Medulla oblongata (tissue), 1 donor: ENCODE measurements around the gene ZNF732.
"Not testable (repeated sequence)": the region's sequence is repeated elsewhere in the genome, so short reads cannot be mapped to it uniquely, and the experiment has no call there.

Experiments
- DNase-seq: peaks from one replicate; pipeline ENCODE4 v3.0.0-alpha.2; 2015; ENCODE audit errors: extremely low spot score

The ZNF732 gene

DNA sequence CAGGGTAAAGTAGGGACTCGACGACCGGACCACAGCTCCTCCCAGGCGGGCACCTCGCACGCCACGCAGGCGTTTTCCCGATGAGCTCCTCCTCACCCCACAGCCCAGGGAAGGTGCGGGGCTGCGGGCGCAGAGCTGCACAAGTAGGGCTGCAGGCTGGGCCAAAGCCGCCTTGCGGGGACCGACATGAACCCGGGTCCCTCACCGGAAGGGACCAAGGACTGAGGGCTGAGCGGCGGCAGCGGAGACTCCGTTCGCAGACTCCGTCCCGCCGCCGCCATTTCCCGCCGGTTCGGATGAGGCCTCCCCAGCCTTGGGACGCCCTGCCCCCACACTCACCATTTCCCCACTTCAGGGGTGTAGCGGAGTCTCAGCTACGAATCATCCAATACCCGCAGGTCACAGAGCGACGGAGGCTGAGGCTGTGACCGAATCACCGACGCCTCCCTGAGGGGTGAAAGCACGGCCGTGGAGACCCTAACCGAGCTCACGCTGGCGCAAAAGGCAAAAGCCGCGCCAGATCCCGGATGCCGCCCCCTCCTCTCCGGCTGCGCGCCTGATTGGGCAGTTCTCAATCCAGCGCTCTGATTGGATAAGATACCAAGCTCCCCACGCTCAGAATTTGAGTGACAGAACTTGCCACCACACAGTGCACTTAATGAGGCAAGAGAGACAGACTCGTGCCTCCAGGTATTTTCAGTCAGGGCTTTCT, at the start of gene ZNF732:
TSS of gene ZNF732 (minus strand) at position 506 of the 712 bp plus-strand sequence. CDS start at position 342, 164 bp downstream.
- peak; percentile 6 for DNase-seq

DNA sequence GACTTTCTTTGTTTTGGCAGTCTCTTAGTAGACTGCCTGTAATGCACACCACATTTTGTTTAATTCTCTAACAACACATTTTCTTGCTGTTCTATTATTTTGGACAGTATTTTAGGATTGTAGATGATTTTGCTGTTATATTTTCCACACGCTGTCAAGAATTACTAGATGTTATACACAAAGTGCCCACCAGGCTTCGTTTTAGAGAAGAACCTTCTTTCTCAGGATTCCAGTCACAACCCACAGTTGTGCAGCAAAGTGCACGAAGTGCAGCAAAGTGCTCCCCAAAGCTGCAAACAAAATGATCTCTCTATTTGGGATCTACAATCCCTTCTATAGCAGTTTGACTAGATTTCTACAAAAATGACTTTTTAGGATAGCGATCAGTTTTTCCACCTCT, 34.7 kb upstream of the ZNF732 start:
- DNase-seq: no peak

DNA sequence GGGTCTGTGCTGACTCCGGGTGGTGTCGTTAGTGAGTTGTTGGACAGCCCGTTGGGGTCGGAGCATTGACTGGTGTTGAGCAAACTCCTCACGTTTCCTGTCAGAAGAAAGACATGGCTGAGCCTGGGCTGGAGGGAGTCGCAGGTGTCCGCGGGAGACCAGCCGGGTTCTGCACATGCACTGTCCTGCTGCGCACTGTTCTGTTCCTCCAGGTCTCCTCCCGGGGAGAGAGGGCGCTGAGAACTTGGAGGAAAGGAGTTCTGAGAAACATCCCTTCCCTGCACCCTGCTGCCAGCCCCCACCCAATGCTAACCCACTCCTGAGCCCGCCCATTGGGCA, 33.5 kb upstream of the ZNF732 start:
- no peak for DNase-seq

DNA sequence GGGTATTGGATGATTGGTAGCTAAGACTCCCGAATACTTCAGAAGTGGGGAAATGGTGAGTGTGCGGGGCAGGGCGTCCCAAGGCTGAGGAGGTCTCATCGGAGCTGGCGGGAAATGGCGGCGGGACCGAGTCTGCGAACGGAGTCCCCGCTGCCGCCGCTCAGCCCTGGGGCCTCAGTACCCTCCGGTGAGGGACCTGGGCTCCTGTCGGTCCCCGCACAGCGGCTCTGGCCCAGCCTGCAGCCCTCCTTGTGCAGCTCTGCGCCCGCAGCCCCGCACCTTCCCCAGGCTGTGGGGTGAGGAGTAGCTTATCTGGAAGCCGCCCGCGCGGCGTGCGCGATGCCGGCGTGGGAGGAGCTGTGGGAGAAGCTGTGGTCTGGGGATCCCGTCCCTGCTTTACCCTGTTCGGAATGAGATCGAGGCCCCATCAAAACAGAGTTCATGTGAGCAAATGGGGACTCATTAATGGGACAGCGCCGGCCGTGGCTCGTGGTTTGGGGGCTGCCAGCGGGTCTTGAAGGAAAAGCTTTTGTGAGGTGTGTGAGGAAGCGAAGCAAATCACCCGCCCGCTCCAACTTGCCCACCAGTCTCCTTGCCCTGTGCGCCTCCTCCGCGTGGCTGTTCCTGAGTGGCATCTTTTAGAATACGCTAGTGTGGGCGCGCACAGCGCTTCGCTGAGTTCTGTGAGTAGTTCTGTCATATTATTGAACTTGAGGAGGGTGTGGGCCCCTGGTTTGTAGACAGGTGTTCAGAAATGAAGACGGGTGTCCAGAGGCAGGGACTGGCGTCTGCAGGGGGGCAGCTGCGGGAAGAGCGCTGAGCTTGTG, 32.9 kb upstream of the ZNF732 start:
- DNase-seq: peak; percentile 21

DNA sequence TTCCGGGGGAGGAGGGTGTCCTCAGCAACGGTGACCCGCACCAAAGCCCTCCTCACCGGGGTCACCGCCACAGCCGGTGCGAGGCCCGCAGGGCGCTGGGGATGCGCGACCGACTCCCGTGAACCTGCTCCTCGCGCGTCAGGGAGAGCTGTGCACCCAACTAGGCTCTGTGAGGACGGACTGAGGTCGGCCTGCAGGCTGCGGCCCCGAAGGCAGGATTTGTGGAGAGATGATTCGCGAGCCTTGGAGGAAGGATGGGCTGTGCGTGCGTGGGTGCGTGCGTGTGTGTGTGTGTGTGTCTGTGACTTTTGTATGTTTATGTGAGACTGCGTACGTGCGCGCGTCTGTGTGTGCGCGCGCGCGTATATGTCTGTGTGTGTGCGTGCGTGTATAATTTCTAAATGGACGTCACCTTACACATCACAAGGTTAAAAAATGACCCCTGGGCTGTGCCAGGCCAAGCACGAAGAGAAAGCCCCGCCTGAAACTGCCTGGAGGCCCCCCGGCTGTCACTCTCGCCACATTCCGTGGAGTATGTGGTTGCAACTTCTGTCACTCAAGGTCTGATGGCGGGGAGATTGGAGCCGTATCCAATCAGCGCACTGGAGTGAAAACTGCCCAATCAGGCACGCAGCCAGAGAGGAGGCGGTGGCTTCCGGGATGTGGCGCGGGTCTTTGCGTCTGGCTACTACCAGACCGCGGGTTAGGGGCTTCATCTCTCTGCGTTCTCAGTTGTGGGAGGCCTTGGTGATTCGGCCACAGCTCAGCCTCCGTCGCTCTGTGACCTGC, 32.1 kb upstream of the ZNF732 start, which contains the start of gene ZNF141:
TSS of gene ZNF141 (plus strand) at position 672 of the 789 bp plus-strand sequence. CDS start 170 bp downstream, outside the sequence.
- DNase-seq: peak; percentile 100

DNA sequence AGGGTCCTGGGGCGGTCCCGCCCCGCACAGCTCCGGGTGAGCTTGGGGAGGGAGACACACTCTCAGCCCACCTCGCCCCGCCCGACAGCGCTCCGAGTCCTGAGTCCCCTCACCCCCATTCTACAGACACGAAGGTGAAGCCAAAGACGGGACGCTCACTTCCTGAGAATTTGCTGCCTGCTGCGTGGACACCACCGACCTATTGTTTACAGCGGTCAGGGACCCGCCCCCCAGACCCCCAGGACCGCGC, 31.5 kb upstream of the ZNF732 start:
- no peak for DNase-seq

DNA sequence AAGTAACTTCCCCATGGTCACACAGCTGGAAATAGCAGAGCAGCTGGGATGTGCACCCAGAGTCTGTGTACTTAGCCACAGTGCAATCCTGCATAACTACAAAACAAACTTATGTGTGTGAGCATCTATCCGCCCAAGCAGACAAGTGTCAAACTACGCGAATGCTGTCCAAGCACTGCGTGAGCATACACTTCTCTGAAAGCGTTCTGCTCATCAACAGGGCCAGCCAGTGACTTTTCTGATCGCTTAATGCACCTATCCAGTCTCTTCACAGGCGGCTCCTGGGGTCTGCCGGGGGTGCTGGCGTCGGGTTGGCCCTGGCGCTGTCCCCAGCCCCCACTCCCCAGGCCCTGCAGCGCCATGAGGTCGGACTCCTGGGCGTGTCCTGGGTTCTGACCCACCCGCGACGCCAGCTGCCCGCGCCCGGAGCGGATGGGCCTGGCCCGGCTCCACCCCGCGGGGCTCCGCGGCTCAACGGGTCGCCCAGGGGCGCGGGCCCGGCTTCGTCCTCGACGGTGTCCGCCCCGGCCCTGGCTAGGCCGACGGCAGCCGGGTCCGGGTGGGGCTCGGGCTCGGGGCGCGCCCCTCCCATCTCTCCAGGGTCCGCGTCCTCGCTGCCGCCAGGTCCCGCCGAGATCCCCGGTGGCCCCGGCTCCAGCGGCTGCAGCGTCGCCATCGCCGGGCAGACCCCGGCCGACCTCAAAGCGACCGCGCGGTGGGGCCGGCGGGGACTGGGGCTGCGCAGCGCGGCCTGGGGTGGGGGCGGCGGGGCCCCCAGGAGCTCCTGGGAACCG, 31.0 kb upstream of the ZNF732 start:
- DNase-seq: peak; percentile 26

DNA sequence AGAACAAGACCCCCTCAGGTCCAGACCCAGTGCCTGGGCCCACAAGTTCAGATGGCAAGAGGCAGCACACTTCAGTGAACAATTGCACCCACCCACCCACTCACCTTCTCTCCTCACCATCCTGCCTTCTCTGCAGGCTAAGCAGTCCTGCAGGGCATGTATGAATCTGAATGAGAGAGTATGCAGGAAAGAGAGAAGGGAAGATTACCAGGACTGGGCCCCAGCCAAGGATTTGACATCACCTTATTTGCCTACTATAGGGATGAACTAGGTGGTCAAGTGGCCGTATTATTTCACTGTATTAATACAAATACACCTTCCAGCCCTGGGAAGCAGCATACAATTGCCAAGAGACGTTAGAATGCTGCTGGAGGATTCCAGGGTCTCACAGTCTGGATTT, 30.2 kb upstream of the ZNF732 start:
- no peak for DNase-seq

DNA sequence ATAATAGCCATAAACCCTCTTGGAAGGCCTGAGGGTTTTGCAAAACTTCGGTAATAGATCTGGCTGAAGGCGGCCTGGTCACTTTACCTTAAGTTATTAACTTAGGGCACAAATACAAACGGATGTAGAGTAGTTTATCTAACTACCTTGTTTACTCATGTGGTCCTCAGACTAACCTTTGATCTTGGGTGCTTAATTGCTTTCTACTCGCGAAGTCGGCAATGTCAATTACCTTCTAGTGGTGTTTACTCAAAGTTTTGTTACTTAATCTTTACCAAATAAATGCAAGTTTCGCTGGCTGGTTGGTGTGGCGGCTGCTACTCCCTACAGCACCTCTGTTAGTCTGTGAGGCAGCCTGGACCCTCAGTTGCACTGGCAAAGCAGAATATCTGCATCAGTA, 23.5 kb upstream of the ZNF732 start:
- DNase-seq: no peak

DNA sequence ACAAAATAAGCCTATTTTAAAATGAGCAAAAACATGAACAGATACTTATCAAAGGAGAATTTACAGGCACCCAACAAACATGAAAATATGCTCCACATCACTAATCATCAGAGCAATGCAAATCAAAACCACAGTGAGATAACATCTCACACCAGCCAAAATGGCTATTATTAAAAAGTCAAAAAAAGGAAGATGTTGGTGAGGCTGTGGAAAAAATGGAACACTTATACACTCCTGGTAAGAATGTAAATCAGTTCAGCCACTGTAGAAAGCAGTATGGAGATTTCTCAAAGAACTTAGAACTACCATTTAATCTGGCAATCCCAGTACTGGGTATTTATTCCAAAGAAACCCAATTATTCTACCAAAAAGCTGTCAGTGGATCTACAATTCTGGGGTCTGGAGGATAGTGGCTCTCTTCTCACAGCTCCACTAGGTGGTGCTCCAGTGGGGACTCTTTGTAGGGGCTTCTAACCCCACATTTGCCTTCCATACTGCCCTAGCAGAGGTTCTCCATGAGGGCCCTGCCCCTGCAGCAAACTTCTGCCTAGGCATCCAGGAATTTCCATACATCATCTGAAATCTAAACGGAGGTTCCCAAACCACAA, 9.1 kb upstream of the ZNF732 start:
- DNase-seq: no peak

DNA sequence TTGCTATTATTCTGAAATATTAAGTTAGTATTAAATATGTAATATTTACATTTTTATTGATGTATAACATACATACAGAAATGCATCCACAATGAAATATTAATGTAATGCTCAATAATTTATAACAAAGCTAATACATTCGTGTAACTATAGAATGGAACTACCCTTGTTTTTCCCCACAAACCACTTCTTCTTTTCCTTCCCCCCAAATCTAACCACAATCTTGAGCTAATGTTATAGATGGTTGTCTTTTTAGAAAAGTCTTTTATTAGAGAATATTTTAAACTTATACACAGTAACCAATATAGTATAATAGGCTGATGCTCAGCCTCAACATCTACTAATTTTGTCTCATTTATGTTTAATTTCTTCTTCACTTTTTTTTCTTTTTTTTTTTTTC, 4.5 kb upstream of the ZNF732 start:
- DNase-seq: no peak

DNA sequence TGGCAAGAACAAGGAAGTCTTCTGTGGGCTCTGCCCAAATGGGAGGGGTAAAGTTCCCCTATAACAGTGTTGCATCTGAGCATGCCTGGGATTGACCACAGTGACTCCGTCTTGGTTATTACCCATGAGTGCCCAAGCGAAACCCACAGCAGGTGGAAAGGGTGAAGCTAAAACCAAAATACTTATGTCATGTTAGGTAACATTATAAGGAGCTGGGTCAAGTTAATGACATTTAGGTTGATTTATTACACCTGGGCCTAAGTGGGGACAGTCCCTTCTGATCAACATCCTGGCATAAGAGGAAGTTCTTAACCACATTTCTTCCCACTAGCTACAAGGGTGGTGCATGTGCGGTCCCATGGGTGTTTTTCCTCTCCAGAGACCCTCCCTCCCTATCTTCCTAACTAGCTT, 1.3 kb upstream of the ZNF732 start:
- DNase-seq: no peak

DNA sequence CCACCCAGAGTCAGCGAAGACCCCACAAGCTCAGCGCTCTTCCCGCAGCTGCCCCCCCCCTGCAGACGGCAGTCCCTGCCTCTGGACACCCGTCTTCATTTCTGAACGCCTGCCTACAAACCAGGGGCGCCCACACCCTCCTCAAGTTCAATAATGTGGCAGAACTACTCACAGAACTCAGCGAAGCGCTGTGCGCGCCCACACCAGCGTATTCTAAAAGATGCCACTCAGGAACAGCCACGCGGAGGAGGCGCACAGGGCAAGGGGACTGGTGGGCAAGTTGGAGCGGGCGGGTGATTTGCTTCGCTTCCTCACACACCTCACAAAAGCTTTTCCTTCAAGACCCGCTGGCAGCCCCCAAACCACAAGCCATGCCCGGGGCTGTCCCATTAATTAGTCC, 758 bp downstream of the ZNF732 start:
- not testable (repeated sequence) for DNase-seq

DNA sequence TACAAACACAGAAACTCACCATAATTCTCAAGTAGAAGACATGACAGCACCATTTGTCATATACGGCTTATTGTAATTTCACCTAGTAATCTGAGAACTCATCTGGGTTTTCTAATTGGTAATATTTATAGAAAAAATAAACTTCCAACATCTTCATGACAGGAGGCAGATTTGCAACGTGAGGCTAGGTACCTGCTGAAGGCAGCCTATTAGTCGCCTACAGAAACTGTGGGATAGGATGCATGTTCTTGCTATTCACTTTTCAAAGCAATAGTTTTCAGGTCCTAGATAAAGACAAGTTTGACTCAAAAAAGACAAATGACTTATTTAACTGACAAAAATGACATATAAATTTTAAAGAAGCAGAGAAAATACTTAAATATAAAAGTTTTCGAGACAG, 2.9 kb downstream of the ZNF732 start:
- DNase-seq: no peak

DNA sequence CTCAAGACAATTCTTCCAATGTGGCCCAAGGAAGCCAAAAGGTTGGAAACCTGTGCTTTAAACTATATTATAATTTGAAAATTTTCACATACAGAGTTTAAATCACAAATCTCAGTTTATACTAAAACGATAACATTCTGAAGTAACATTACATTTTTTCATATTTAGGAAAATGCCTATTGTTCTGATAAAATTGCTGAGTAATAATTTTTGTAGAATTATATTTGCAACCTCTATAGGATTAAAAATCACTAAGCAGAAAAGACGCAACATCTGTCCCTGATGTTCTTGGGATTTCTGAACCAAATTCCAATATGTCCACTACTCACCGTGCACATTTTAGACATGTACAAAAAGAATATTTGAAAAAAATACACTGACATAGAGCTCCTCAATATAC, 10.5 kb downstream of the ZNF732 start:
- DNase-seq: no peak

DNA sequence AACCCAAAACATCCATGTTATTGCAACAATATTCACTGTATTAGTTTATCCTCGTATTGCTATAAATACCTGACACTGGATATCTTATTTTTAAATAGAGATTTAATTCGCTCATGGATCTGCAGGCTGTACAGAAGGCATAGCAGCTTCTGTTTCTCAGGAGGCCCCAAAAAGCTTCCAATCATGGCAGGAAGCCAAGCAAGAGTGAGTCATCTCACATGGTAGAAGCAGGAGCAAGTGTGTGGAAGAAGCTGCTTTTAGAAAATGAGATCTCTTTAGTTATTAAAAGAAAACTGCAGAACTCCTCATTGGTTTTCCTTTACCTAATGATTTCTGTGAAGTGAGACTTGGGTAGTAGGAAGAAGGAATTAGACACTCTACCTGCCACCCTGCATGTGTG, 16.4 kb downstream of the ZNF732 start:
- DNase-seq: no peak

DNA sequence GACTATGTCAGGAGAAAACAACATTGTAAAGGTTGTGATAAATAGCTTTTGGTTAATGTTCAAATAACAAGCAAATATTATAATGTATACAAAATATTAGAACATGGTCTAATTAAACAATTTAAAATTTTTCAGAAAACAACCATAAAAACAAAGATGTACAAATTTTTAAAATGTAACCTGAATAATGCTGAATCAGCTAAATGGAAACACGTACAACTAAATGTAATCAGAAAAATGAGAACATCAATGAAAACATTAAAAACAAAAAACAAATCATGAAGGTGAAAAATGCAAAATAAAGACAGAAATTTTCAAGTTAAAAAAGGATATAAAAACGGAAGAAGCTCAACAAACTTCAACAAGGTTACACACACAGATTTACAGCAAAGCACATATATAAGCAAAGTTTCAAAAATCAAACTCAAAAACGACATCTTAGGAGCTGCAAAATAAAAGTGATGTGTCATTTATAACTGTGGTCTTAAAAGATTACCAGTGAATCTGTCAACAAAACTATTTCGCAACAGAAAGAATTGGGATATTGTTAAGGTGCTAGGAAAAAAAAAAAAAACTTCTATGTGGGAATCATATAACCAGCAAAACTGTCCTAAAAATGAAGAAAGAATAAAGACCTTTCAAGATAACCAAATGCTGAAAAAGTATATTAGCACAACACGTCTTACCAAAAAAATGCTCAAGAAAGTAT, 31.8 kb downstream of the ZNF732 start:
- DNase-seq: no peak

DNA sequence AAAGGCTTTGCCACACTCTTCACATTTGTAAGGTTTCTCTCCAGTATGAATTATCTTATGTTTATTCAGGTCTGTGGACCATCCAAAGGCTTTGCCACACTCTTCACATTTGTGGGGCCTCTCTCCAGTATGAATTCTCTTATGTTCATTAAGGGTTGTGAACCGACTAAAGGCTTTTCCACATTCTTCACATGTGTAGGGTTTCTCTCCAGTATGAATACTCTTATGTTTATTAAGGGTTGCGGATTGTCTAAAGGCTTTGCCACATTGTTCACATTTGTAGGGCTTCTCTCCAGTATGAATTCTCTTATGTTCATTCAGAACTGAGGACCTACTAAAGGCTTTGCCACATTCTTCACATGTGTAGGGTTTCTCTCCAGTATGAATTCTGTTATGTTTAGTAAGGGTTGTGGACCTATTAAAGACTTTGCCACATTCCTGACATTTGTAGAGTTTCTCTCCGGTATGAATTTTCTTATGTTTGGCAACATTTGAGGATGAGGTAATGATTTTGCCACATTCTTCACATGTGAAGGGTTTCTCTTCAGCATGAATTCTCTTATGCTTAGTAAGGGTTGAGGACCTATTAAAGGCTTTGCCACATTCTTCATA, 33.7 kb downstream of the ZNF732 start:
- no peak for DNase-seq

DNA sequence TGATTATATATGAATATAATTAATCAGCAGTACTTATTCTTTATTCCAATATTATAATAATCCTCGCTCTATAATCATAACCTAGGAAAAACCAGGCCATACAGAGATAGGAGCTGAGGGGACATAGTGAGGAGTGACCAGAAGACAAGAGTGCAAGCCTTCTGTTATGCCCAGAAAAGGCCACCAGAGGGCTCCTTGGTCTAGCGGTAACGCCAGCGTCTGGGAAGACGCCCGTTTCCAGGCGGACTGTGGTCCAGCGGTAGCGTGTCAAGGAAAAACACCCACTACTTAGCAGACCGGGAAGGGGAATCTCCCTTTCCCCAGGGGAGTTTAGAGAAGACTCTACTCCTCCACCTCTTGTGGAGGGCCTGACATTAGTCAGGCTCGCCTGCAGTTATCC, 46.0 kb downstream of the ZNF732 start:
- not testable (repeated sequence) for DNase-seq

DNA sequence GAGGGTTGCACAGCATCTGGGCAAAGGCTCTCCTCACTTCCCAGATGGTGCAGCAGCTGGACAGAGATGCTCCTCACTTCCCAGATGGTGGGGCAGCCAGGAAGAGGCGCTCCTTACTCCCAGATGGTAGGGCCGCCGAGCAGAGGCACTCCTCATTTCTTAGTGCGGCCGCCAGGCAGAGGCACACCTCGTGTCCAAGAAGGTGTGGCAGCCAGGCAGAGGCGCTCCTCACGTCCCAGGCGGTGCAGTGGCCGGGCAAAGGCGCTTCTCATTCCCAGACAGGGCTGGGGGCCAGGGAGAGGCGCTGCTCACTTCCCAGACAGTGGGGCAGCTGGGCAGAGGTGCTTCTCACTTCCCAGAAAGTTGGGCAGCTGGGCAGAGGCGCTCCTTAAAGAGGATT, 48.8 kb downstream of the ZNF732 start:
- no peak for DNase-seq
